A673 (cell line): Measurements from ENCODE around the gene CCDC148.

ENCODE experiments used
- EZH2 ChIP-seq: fragments of 200-600 bp; sonication (generic); IDR thresholded peaks from 2 replicates; pipeline ENCODE4 v1.6.1; 2017; ENCODE audit warnings: borderline replicate concordance, low read depth, mild to moderate bottlenecking, mixed read lengths, antibody characterized with exemption, low read length; ENCODE audit not compliant: poor library complexity, severe bottlenecking
- TF ChIP-seq, protein P1 (sequence below): fragments of 300-800, 200-600 bp; sonication (generic); conservative IDR thresholded peaks from 2 replicates; pipeline ENCODE4 v1.5.1; 2017; ENCODE audit warnings: low read depth, mild to moderate bottlenecking, antibody characterized with exemption, low read length, moderate library complexity, mixed read lengths

DNA sequence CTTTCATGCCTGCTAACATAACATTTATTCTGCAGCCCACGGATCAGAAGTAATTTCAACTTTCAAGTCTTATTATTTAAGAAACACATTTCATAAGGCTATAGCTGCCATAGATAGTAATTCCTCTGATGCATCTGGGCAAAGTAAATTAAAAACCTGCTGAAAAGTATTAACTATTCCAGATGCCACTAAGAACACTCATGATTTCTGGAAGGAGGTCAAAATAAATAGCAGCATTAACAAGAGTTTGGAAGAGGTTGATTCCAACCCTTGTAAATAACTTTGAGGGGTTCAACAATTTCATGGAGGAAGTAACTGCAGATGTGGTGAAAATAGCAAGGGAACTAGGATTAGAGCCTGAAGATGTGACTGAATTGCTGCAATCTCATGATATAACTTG, 77.6 kb downstream of the CCDC148 start:
- TF ChIP-seq, protein P1, sequence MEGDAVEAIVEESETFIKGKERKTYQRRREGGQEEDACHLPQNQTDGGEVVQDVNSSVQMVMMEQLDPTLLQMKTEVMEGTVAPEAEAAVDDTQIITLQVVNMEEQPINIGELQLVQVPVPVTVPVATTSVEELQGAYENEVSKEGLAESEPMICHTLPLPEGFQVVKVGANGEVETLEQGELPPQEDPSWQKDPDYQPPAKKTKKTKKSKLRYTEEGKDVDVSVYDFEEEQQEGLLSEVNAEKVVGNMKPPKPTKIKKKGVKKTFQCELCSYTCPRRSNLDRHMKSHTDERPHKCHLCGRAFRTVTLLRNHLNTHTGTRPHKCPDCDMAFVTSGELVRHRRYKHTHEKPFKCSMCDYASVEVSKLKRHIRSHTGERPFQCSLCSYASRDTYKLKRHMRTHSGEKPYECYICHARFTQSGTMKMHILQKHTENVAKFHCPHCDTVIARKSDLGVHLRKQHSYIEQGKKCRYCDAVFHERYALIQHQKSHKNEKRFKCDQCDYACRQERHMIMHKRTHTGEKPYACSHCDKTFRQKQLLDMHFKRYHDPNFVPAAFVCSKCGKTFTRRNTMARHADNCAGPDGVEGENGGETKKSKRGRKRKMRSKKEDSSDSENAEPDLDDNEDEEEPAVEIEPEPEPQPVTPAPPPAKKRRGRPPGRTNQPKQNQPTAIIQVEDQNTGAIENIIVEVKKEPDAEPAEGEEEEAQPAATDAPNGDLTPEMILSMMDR = no peak
- TF ChIP-seq EZH2 = no peak
